CD4-positive, CD25-positive, alpha-beta regulatory T cell (primary cell): Measurements from ENCODE around the gene SLCO3A1. TPM values are rescaled to one million over a fixed set of nuclear protein-coding genes. Genes with fewer than 3 reads are reported as not detected.

ENCODE experiments used
- ATAC-seq, 2 donors: fragments of 150-1000 bp; cut with Tn5 transposase; one replicate each; pipeline ENCODE4 v1.10.0; 2021; ENCODE audit warnings: low read depth in 2 of 2, moderate number of reproducible peaks in 2 of 2, moderate library complexity in 1 of 2
- DNase-seq, 3 donors: peaks; one replicate each; pipeline versions ENCODE4 v3.0.0 to v3.0.0-alpha.2; 2012 to 2022; ENCODE audit warnings: mixed read lengths in 1 of 3
- H3K27ac ChIP-seq: one replicate; pipeline ENCODE4 v1.7.0; 2013; ENCODE audit warnings: mild to moderate bottlenecking, low read length; ENCODE audit not compliant: insufficient read depth, poor library complexity, severe bottlenecking
- H3K27me3 ChIP-seq: one replicate; pipeline ENCODE4 v1.7.0; 2013; ENCODE audit warnings: low read length; ENCODE audit not compliant: control insufficient read depth, insufficient read depth
- H3K36me3 ChIP-seq: one replicate; pipeline ENCODE4 v1.7.0; 2013; ENCODE audit warnings: mild to moderate bottlenecking, low read length, moderate library complexity; ENCODE audit not compliant: control insufficient read depth, insufficient read depth
- H3K4me1 ChIP-seq: 2 replicates; pipeline ENCODE4 v1.7.0; 2013; ENCODE audit warnings: mild to moderate bottlenecking, low read length; ENCODE audit not compliant: insufficient read depth, control insufficient read depth, poor library complexity, severe bottlenecking
- H3K4me3 ChIP-seq: one replicate; pipeline ENCODE4 v1.7.0; 2013; ENCODE audit warnings: low read depth, mild to moderate bottlenecking, low read length, moderate library complexity
- H3K9me3 ChIP-seq, 2 experiments: 1 replicate in 1 of 2; 2 replicates in 1 of 2; pipeline ENCODE4 v1.7.0; 2013; ENCODE audit warnings: low read length in 2 of 2, mild to moderate bottlenecking in 1 of 2, moderate library complexity in 1 of 2; ENCODE audit not compliant: control insufficient read depth in 2 of 2
- H3K27ac Mint-ChIP-seq, 3 donors: one replicate each; pipeline ENCODE4 v1.8.0; 2020 to 2022; ENCODE audit warnings: mild to moderate bottlenecking in 3 of 3, mixed read lengths in 3 of 3, moderate library complexity in 2 of 3
- H3K27me3 Mint-ChIP-seq: one replicate; pipeline ENCODE4 v1.8.0; 2022; ENCODE audit warnings: mild to moderate bottlenecking, mixed read lengths
- H3K36me3 Mint-ChIP-seq: one replicate; pipeline ENCODE4 v1.8.0; 2020; ENCODE audit warnings: mixed read lengths
- H3K4me1 Mint-ChIP-seq, 4 donors: one replicate each; pipeline ENCODE4 v1.8.0; 2020 to 2022; ENCODE audit warnings: mixed read lengths in 4 of 4, mild to moderate bottlenecking in 1 of 4
- H3K4me3 Mint-ChIP-seq, 4 donors: one replicate each; pipeline ENCODE4 v1.8.0; 2020 to 2022; ENCODE audit warnings: mild to moderate bottlenecking in 4 of 4, mixed read lengths in 4 of 4, moderate library complexity in 3 of 4
- H3K9me3 Mint-ChIP-seq, 7 donors: one replicate each; pipeline ENCODE4 v1.8.0; 2020 to 2022; ENCODE audit warnings: mixed read lengths in 7 of 7, mild to moderate bottlenecking in 3 of 7, moderate library complexity in 2 of 7
- polyA plus RNA-seq, 4 donors: library from polyadenylated mRNA; unstranded; fragments of 300-500 nt; fragmentation: Illumina TruSeq; gene quantifications; one replicate each; pipeline ENCODE4 v1.2.3, GENCODE V29; 2021
- total RNA-seq: library from RNA; stranded (reverse); gene quantifications from one replicate; pipeline ENCODE4 v1.2.3, GENCODE V29; 2022

Gene SLCO3A1
- total and polyA plus RNA-seq, 5 donors from 2014 or later: 20.1 to 63.7 (median 38.1) TPM

- Histone ChIP-seq H3K27ac (no peak overlapping the region), H3K4me1 (peaks cover 57% of the 10 kb centered on the region), H3K9me3 (no peaks in the 10 kb centered on the region), H3K36me3 (no peaks in the 10 kb centered on the region), H3K27me3 (no peaks in the 10 kb centered on the region), H3K4me3 (no peak overlapping the region)
- H3K4me3 Mint-ChIP-seq: peak overlapping the region in 2 of 4 donors; percentile 43 to 69
- peak in 1 of 3 donors; percentile 57 for DNase-seq
- H3K36me3 Mint-ChIP-seq: peaks cover 20% of the 10 kb centered on the region
- ATAC-seq: no peak
- peak overlapping the region in 1 of 3 donors; percentile 84 for H3K27ac Mint-ChIP-seq
- no peaks in the 10 kb centered on the region for H3K9me3 Mint-ChIP-seq
- no peaks in the 10 kb centered on the region for H3K27me3 Mint-ChIP-seq
- peaks cover 23 to 91% (median 62%) of the 10 kb centered on the region in 4 donors for H3K4me1 Mint-ChIP-seq
These were observed 12.9 kb downstream of the SLCO3A1 start for GRCh38 chr15:91866371-91866905.

DNA sequence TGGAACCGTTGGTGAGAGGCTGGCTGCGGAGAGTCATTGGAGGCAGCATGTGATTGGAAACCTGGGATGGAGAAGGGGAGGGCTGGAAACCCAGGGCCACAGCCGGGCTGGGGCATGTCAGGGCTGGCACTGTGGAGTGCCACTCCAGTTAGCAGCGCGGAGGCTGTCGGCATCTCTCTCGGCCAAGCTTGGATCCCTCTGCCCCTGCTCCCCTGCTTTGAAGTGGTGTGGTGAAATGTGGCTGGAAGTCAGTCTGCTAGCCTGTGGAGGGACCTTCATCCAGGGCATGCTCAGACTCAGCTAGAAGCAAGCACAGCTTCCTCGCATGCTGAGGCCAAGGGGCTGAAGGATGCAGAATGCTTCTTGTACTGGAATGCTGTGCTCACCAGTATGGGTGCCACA is 13.5 kb downstream of the SLCO3A1 start:
- Histone ChIP-seq H3K9me3 (no peaks in the 10 kb centered on the region), H3K4me1 (peaks cover 54% of the 10 kb centered on the region), H3K4me3 (no peak overlapping the region), H3K36me3 (no peaks in the 10 kb centered on the region), H3K27ac (no peak overlapping the region), H3K27me3 (no peaks in the 10 kb centered on the region)
- H3K9me3 Mint-ChIP-seq: no peaks in the 10 kb centered on the region
- H3K4me3 Mint-ChIP-seq: peak overlapping the region in 2 of 4 donors; percentile 43 to 69
- H3K36me3 Mint-ChIP-seq: peaks cover 20% of the 10 kb centered on the region
- DNase-seq: no peak
- no peak for ATAC-seq
- H3K4me1 Mint-ChIP-seq: peaks cover 25 to 90% (median 64%) of the 10 kb centered on the region in 4 donors
- peak overlapping the region in 1 of 3 donors; percentile 84 for H3K27ac Mint-ChIP-seq
- no peaks in the 10 kb centered on the region for H3K27me3 Mint-ChIP-seq

DNA sequence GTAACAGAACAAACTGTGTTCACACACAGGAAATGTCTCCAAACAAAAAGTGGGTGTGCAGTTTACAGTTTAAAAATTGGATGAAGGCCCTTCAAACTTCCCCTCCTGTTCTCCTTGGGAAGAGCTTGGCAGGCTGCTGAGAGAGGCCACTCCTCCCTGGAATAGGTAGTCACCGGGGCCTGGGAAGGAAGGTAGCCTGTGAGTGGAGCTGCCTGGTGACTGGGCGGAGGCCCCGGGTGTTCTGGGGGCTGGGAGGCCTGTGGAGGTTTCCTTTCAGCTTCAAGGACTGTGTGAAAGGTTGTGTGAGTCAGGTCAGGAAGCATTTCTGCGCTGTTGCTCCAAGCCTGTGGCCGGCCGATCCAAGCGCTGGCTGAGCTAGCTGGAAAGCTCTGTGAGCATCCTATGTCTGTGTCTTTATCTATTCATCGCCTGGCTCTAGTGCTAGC is 14.1 kb downstream of the SLCO3A1 start:
- Mint-ChIP-seq H3K4me1 (peaks cover 25 to 86% (median 63%) of the 10 kb centered on the region in 4 donors), H3K36me3 (peaks cover 20% of the 10 kb centered on the region), H3K27me3 (no peaks in the 10 kb centered on the region), H3K27ac (no peak overlapping the region), H3K9me3 (no peaks in the 10 kb centered on the region), H3K4me3 (peak overlapping the region in 1 of 4 donors; percentile 57)
- Histone ChIP-seq H3K4me3 (no peak overlapping the region), H3K9me3 (no peaks in the 10 kb centered on the region), H3K27ac (no peak overlapping the region), H3K4me1 (peaks cover 47% of the 10 kb centered on the region), H3K36me3 (peaks cover under 1% of the 10 kb centered on the region), H3K27me3 (no peaks in the 10 kb centered on the region)
- no peak for ATAC-seq
- no peak for DNase-seq

DNA sequence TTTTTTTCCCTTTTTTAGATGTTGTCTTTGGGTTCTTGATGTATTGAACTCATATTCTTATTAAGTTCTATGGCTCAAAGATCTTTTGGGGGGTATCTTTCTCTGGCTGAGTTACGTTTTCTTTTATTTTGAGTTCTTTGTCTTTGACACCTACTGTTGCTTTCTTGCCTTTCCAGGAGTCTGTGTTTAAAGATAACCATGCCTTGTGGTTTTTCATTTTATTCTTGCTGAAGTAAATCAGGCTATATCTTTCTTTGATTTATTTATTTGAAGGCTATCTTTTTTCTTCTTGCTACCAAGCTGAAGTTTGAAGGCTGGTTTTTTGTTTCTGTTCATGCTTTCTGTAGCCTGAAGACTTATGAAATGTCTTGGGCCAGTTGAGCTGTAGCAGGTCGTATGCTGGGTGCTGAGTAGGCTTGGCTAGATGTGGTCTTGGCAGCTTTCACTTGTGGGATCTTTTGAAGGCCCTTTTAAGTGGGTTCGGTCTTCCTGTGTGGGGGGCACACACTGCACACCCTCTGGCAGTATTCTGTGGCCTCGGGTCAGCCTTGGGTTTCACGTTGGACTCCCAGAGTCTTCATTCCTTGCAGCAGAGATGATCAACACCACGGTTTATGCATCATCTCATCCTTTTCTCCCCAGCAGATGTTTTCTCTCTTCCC is 17.5 kb downstream of the SLCO3A1 start:
- Histone ChIP-seq H3K9me3 (no peaks in the 10 kb centered on the region), H3K4me1 (peaks cover 30% of the 10 kb centered on the region), H3K27ac (no peak overlapping the region), H3K27me3 (no peaks in the 10 kb centered on the region), H3K4me3 (no peak overlapping the region), H3K36me3 (peaks cover 3% of the 10 kb centered on the region)
- Mint-ChIP-seq H3K4me1 (peaks cover 20 to 75% (median 52%) of the 10 kb centered on the region in 4 donors), H3K27ac (peak overlapping the region in 2 of 3 donors; percentile 5 to 59), H3K27me3 (no peaks in the 10 kb centered on the region), H3K4me3 (peak overlapping the region in 2 of 4 donors; percentile 8 to 36), H3K9me3 (peaks cover 0 to 2% (median 0%) of the 10 kb centered on the region in 7 donors), H3K36me3 (peaks cover 39% of the 10 kb centered on the region)
- DNase-seq: no peak
- ATAC-seq: no peak

- Histone ChIP-seq H3K4me3 (no peak overlapping the region), H3K9me3 (no peaks in the 10 kb centered on the region), H3K36me3 (peaks cover 6% of the 10 kb centered on the region), H3K27ac (no peak overlapping the region), H3K4me1 (peaks cover 21% of the 10 kb centered on the region), H3K27me3 (no peaks in the 10 kb centered on the region)
- peaks cover 0 to 2% (median 0%) of the 10 kb centered on the region in 7 donors for H3K9me3 Mint-ChIP-seq
- ATAC-seq: no peak
- peaks cover 12 to 67% (median 45%) of the 10 kb centered on the region in 4 donors for H3K4me1 Mint-ChIP-seq
- no peaks in the 10 kb centered on the region for H3K27me3 Mint-ChIP-seq
- peaks cover 41% of the 10 kb centered on the region for H3K36me3 Mint-ChIP-seq
- DNase-seq: no peak
- H3K4me3 Mint-ChIP-seq: no peak overlapping the region
- H3K27ac Mint-ChIP-seq: no peak overlapping the region
These were observed 18.3 kb downstream of the SLCO3A1 start for GRCh38 chr15:91871837-91872236.

- Mint-ChIP-seq H3K36me3 (peaks cover 48% of the 10 kb centered on the region), H3K4me3 (no peak overlapping the region), H3K27me3 (no peaks in the 10 kb centered on the region), H3K4me1 (peaks cover 17 to 64% (median 47%) of the 10 kb centered on the region in 4 donors), H3K9me3 (peaks cover 0 to 4% (median 0%) of the 10 kb centered on the region in 7 donors), H3K27ac (peak overlapping the region in 1 of 3 donors; percentile 21)
- Histone ChIP-seq H3K4me3 (no peak overlapping the region), H3K4me1 (peaks cover 14% of the 10 kb centered on the region), H3K27ac (no peak overlapping the region), H3K27me3 (no peaks in the 10 kb centered on the region), H3K36me3 (peaks cover 6% of the 10 kb centered on the region), H3K9me3 (no peaks in the 10 kb centered on the region)
- DNase-seq: no peak
- ATAC-seq: no peak
These were observed 19.0 kb downstream of the SLCO3A1 start for GRCh38 chr15:91872356-91873137.

DNA sequence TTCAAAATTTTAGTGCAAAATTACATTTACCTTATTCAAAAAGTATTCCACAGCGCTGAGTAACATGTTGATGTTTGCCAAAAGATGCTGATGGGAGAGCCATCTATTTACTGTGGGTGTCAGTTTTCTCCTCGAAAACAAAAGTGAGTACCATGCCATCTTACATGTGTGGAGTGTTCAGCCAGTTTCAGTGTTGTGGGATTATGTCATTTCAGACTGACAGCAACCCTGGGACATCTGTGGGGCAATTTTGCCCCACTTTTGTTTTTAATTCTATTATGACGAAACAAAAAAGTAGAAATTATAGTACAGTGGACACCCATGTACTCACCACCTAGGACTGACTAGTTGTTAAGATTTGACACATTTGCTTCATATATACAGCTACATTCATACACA is 19.6 kb downstream of the SLCO3A1 start:
- Histone ChIP-seq H3K4me3 (no peak overlapping the region), H3K27me3 (no peaks in the 10 kb centered on the region), H3K9me3 (no peaks in the 10 kb centered on the region), H3K4me1 (peaks cover 13% of the 10 kb centered on the region), H3K27ac (no peak overlapping the region), H3K36me3 (peaks cover 6% of the 10 kb centered on the region)
- H3K4me3 Mint-ChIP-seq: no peak overlapping the region
- peaks cover 51% of the 10 kb centered on the region for H3K36me3 Mint-ChIP-seq
- no peak overlapping the region for H3K27ac Mint-ChIP-seq
- H3K4me1 Mint-ChIP-seq: peaks cover 17 to 58% (median 49%) of the 10 kb centered on the region in 4 donors
- peaks cover 0 to 4% (median 0%) of the 10 kb centered on the region in 7 donors for H3K9me3 Mint-ChIP-seq
- ATAC-seq: no peak
- no peak for DNase-seq
- no peaks in the 10 kb centered on the region for H3K27me3 Mint-ChIP-seq
